HG03045 (cell line): Measurements from ENCODE around the gene ZNF248.

Experiments used
- ATAC-seq: cut with Tn5 transposase; IDR thresholded peaks from one replicate; pipeline ENCODE4 v1.9.1; 2021; ENCODE audit warnings: mild to moderate bottlenecking, moderate library complexity; ENCODE audit not compliant: unreplicated experiment

ZNF248 gene

GRCh38 chr10:37826806-37827205, 30.6 kb downstream of the ZNF248 start:
- no peak for ATAC-seq

GRCh38 chr10:37821237-37821636, 36.2 kb downstream of the ZNF248 start:
- no peak for ATAC-seq

GRCh38 chr10:37819797-37820196, 37.6 kb downstream of the ZNF248 start:
- ATAC-seq: no peak

GRCh38 chr10:37816290-37816689, 41.1 kb downstream of the ZNF248 start:
- no peak for ATAC-seq

- no peak for ATAC-seq
Measured at GRCh38 chr10:37813763-37814162, 43.6 kb downstream of the ZNF248 start.

GRCh38 chr10:37812290-37812689, 45.1 kb downstream of the ZNF248 start:
- no peak for ATAC-seq

- no peak for ATAC-seq
Measured at GRCh38 chr10:37803269-37803668, 54.1 kb downstream of the ZNF248 start.

- ATAC-seq: no peak
Measured at GRCh38 chr10:37801557-37801956, 55.9 kb downstream of the ZNF248 start.

- no peak for ATAC-seq
Measured at GRCh38 chr10:37794305-37794976, 63.0 kb downstream of the ZNF248 start.

- no peak for ATAC-seq
Measured at GRCh38 chr10:37789590-37789989, 67.8 kb downstream of the ZNF248 start.

GRCh38 chr10:37784678-37785077, 72.7 kb downstream of the ZNF248 start:
- no peak for ATAC-seq

- ATAC-seq: no peak
Measured at GRCh38 chr10:37780536-37780935, 76.9 kb downstream of the ZNF248 start.

GRCh38 chr10:37777056-37777455, 80.4 kb downstream of the ZNF248 start:
- no peak for ATAC-seq

- ATAC-seq: no peak
Measured at GRCh38 chr10:37775612-37776011, 81.8 kb downstream of the ZNF248 start.

GRCh38 chr10:37774351-37774750, 83.1 kb downstream of the ZNF248 start:
- no peak for ATAC-seq

- ATAC-seq: no peak
Measured at GRCh38 chr10:37765216-37765615, 92.2 kb downstream of the ZNF248 start.

- no peak for ATAC-seq
Measured at GRCh38 chr10:37763132-37763531, 94.3 kb downstream of the ZNF248 start.

GRCh38 chr10:37762287-37762686, 95.1 kb downstream of the ZNF248 start:
- ATAC-seq: no peak

GRCh38 chr10:37760817-37761216, 96.6 kb downstream of the ZNF248 start:
- no peak for ATAC-seq

- no peak for ATAC-seq
Measured at GRCh38 chr10:37758074-37758473, 99.3 kb downstream of the ZNF248 start.

- no peak for ATAC-seq
Measured at GRCh38 chr10:37754538-37755323, 102.7 kb downstream of the ZNF248 start.

- no peak for ATAC-seq
Measured at GRCh38 chr10:37752334-37752875, 105.0 kb downstream of the ZNF248 start.
